Measurements from ENCODE around the gene MLYCD.

MLYCD gene
- total RNA-seq: 4.6 to 38.0 (median 12.3) reads per million in 9 experiments

DNA sequence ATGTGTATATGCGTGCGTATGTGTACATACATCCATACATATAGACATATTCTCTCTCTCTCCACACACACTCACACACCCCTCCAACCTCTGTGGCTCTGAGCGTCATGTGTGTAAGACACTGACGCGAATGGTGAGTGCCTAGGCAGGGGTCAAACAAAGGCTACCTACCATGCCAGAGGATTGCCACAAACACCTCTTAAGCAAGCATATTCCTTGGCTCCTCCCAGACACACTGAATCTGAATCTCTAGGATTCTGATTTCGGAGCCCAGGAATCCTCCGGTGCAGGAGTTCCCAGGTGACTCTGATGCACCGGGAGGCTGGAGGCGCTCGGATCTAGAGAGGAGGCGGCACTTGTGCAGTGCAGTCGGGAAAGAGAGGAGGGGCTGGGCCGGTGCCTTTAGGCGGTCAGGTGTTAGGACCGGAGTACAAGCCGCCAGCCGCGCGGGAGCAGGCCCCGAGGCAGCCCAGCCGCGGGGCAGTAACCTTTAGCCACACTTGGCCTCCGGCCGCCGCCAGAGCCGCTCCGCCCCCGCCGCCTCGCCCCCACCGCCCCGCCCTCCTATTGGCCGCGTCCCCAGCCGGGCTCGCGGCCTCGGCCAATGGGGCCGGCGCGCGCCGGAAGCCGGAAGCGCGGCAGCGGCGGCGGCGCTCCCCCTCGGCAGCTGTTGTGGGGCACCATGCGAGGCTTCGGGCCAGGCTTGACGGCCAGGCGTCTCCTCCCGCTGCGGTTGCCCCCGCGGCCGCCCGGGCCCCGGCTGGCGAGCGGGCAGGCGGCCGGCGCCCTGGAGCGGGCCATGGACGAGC lies at the start of gene MLYCD:
TSS of gene MLYCD (plus strand) at position 653 of the 809 bp plus-strand sequence. CDS start at position 683, 30 bp downstream.
- Mint-ChIP-seq H3K36me3 (ENCODE audit: insufficient read depth) (peaks cover 8% of the 10 kb centered on the region), H3K4me1 (ENCODE audit: low read depth in 2 of 2) (peaks cover 22 to 30% of the 10 kb centered on the region in 2 donors), H3K9me3 (no peaks in the 10 kb centered on the region), H3K4me3 (peak within 1 kb of the TSS; percentile 86 to 94), H3K27ac (peak within 1 kb of the TSS; percentile 86 to 93), H3K27me3 (peaks cover 5 to 29% of the 10 kb centered on the region in 2 donors)
- ATAC-seq (replicated peaks) (peak; percentile 92), DNase-seq (peak; percentile 48 to 64 (median 60))

DNA sequence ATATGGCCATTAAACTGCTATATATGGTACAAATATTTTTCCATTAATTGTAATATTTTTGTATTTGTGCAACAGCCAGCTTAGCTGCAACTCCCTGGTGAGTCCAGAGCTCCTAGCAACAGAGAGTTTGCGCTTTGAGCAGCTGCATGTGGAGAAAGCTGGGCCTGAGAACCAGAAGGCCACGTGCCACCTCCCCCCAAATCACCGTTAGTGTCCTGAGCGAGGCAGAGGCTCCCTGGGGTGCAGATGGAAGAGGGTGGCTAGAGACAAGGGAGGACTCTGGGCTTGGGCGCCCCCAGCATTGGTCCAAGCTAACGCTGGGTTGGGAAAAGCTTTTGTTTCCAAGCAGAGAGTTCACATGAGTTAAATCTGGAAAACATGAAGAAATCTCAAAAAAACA lies 49.5 kb upstream of the MLYCD start:
- no peak for ATAC-seq (replicated peaks)
- H3K27ac Mint-ChIP-seq: no peak overlapping the region
- no peaks in the 10 kb centered on the region for H3K4me1 Mint-ChIP-seq (ENCODE audit: low read depth in 2 of 2)
- peaks cover 14 to 40% of the 10 kb centered on the region in 2 donors for H3K27me3 Mint-ChIP-seq
- no peaks in the 10 kb centered on the region for H3K36me3 Mint-ChIP-seq (ENCODE audit: insufficient read depth)
- DNase-seq: no peak
- H3K4me3 Mint-ChIP-seq: no peak overlapping the region
- H3K9me3 Mint-ChIP-seq: no peaks in the 10 kb centered on the region

DNA sequence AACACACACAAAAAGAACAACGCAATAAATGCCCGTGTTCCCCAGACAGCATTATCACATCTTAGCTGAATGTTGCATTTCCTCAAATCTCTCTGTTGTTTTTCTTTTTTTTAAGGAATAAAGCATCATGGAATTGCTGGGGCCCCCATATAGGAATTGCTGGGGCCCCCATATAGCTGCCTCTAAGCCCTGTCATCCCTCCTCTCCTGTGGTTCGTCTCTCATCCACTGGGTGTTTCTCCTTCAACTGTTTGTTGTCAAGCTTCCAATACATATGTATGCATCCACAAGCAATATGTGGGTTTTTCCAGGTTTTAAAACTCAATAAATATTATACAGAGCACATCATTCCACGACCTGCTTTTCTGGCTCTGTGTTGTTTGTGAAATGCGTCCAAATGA lies 48.0 kb upstream of the MLYCD start:
- no peak for ATAC-seq (replicated peaks)

DNA sequence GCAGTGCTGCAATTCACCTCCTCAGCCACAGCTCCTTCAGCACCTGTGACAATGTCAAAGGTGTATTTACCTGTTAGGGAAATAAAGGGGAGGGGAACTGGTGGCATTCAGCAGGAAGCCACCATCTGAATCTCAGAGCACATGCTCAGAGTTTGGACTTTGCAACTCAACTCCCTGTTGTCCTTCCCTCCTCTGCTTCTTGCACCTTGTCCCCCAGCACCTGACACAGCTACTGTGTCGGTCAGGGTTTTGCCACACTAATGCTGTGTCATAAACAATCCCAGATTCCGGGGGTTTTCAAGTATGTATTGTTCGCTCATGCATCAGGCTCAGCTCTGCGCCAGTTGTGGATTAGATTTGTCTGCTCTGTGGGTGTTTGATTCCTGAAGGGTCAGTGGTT lies 47.4 kb upstream of the MLYCD start:
- no peak for ATAC-seq (replicated peaks)
- Mint-ChIP-seq H3K9me3 (no peaks in the 10 kb centered on the region), H3K27ac (no peak overlapping the region), H3K27me3 (peaks cover 14 to 53% of the 10 kb centered on the region in 2 donors), H3K36me3 (ENCODE audit: insufficient read depth) (no peaks in the 10 kb centered on the region), H3K4me1 (ENCODE audit: low read depth in 2 of 2) (no peaks in the 10 kb centered on the region), H3K4me3 (no peak overlapping the region)
- DNase-seq: no peak

More for the DNA sequence above, 48.0 kb upstream of the MLYCD start:
- Mint-ChIP-seq H3K27ac (no peak overlapping the region), H3K27me3 (peaks cover 14 to 51% of the 10 kb centered on the region in 2 donors), H3K36me3 (ENCODE audit: insufficient read depth) (no peaks in the 10 kb centered on the region), H3K9me3 (no peaks in the 10 kb centered on the region), H3K4me1 (ENCODE audit: low read depth in 2 of 2) (no peaks in the 10 kb centered on the region), H3K4me3 (no peak overlapping the region)
- DNase-seq: no peak

DNA sequence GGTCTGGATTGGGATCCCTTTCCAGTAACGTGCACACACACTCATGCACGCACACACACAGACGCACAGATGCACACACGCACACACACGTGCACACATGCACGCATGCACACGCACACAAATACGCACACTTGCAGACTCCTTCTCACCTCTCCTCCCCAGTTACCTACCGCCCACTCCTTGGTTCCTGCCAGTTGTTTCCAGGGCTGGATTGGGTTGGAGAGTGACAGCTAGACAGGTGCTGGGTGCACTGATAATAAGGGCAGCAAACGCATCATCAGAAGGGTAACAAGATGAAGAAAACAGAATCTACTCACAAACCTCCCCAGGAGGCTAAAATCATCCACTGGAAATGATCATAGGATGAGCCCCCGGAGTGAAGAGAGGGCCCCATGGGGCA lies 46.1 kb upstream of the MLYCD start:
- ATAC-seq (replicated peaks): no peak
- DNase-seq: no peak

DNA sequence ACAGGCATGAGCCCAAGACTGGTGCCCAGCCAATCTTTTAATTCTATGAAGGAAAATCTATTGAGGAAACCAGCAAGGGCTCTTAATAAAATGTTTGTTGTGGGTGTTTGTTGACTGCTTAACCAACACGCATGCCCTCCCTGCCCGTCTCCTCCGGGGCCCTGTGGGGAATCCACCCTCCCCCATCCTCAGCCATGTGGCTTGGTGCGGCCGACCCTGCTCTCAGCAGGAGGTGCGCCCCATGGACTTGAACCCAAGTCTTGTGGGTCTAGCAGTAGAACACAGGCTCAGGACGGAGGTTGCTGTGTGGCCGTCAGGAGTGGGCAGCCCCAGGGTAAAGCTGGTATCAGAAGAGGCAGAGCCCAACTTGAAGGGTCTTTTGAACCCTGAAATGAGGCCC lies 45.1 kb upstream of the MLYCD start:
- Mint-ChIP-seq H3K4me1 (ENCODE audit: low read depth in 2 of 2) (no peaks in the 10 kb centered on the region), H3K4me3 (no peak overlapping the region), H3K27me3 (peaks cover 20 to 66% of the 10 kb centered on the region in 2 donors), H3K27ac (no peak overlapping the region), H3K9me3 (no peaks in the 10 kb centered on the region), H3K36me3 (ENCODE audit: insufficient read depth) (no peaks in the 10 kb centered on the region)
- no peak for DNase-seq
- ATAC-seq (replicated peaks): no peak

More for the DNA sequence above, 46.1 kb upstream of the MLYCD start:
- H3K4me3 Mint-ChIP-seq: no peak overlapping the region
- H3K4me1 Mint-ChIP-seq (ENCODE audit: low read depth in 2 of 2): no peaks in the 10 kb centered on the region
- H3K36me3 Mint-ChIP-seq (ENCODE audit: insufficient read depth): no peaks in the 10 kb centered on the region
- no peaks in the 10 kb centered on the region for H3K9me3 Mint-ChIP-seq
- H3K27me3 Mint-ChIP-seq: peaks cover 16 to 56% of the 10 kb centered on the region in 2 donors
- H3K27ac Mint-ChIP-seq: no peak overlapping the region

DNA sequence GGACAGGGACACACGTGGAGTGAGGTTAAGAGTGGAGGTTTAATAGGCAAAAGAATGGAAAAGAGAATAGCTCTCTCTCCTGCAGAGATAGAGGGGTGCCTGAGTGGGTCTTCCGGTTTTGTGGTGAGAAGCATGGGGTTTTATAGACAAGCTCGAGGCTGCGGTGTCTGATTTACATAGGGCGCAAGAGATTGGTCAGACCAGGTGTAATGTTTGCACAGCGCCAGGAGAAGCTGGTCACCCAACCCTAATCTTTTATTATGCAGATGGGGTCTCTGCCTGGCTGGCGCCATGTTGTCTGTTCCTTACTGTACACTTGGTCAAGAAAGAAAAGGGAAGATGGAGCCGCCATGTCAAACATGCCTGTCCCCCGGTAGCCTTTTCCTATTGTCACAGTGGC lies 44.5 kb upstream of the MLYCD start:
- Mint-ChIP-seq H3K4me3 (no peak overlapping the region), H3K4me1 (ENCODE audit: low read depth in 2 of 2) (no peaks in the 10 kb centered on the region), H3K9me3 (no peaks in the 10 kb centered on the region), H3K27me3 (peaks cover 20 to 71% of the 10 kb centered on the region in 2 donors), H3K36me3 (ENCODE audit: insufficient read depth) (no peaks in the 10 kb centered on the region), H3K27ac (no peak overlapping the region)
- ATAC-seq (replicated peaks): no peak
- no peak for DNase-seq

DNA sequence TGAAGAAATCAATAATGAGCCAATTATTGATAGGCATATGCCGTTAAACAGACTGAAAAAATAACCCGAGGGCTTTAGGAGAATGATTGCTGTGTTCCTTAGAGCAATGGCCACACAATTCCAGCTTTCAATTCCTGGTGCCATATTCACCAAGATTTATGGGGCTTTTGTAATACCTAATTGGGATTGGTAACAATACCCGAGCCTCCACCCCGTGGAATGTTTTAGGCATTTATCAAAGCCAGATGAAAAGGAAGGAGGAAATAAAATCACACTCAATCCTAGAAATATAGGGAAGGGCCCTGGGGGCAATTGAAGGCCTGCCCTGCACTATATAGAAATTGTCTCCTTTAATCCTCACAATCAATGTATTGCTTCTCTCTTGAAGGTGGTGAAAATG lies 42.1 kb upstream of the MLYCD start:
- H3K4me3 Mint-ChIP-seq: no peak overlapping the region
- H3K4me1 Mint-ChIP-seq (ENCODE audit: low read depth in 2 of 2): no peaks in the 10 kb centered on the region
- DNase-seq (no peak), ATAC-seq (replicated peaks) (no peak)
- H3K9me3 Mint-ChIP-seq: no peaks in the 10 kb centered on the region
- H3K36me3 Mint-ChIP-seq (ENCODE audit: insufficient read depth): no peaks in the 10 kb centered on the region
- no peak overlapping the region for H3K27ac Mint-ChIP-seq
- peaks cover 12 to 62% of the 10 kb centered on the region in 2 donors for H3K27me3 Mint-ChIP-seq

DNA sequence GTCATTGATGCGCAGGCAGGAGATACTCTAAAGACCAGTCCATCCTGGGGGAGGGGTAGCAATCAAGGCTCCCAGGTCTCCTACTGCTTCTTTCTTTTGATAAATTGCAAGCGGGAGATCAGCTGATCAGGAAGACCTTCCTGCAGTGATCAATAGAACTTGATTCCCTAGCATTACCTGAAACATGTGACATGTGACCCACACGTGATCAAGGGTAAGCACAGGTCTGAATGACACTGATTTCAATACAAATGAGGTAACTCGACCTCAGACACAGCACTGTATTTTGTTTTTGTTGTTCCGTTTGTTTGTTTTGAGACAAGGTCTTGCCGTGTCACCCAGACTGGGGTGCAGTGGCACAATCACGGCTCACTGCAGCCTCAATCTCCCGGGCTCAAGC lies 39.6 kb upstream of the MLYCD start:
- DNase-seq: no peak
- Mint-ChIP-seq H3K4me1 (ENCODE audit: low read depth in 2 of 2) (no peaks in the 10 kb centered on the region), H3K36me3 (ENCODE audit: insufficient read depth) (no peaks in the 10 kb centered on the region), H3K27ac (no peak overlapping the region), H3K9me3 (peaks cover 0 to 2% of the 10 kb centered on the region in 2 donors), H3K4me3 (no peak overlapping the region), H3K27me3 (peaks cover 12 to 52% of the 10 kb centered on the region in 2 donors)
- ATAC-seq (replicated peaks): no peak

DNA sequence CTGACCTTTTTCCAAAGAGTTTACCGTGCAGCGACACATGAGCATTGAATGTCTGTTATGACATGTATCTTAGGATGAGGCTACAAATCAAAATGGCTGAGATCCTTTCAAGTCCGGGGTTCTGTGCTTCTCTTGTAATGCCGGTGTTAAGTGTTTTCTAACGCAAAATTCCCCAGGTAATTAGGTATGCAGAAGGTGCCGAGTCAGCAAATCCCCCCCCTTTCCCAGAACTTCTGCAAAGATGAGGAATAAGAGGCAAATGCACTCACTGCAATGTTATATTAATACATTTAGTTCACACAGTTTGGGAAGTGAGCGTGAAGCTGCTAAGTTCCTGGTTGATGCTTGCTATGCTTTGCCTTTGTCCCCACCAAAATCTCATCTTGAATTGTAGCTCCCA lies 36.3 kb upstream of the MLYCD start:
- Mint-ChIP-seq H3K27me3 (peaks cover 27 to 45% of the 10 kb centered on the region in 2 donors), H3K4me3 (no peak overlapping the region), H3K4me1 (ENCODE audit: low read depth in 2 of 2) (no peaks in the 10 kb centered on the region), H3K27ac (no peak overlapping the region), H3K9me3 (peaks cover 7 to 14% of the 10 kb centered on the region in 2 donors), H3K36me3 (ENCODE audit: insufficient read depth) (no peaks in the 10 kb centered on the region)
- ATAC-seq (replicated peaks) (no peak), DNase-seq (no peak)

DNA sequence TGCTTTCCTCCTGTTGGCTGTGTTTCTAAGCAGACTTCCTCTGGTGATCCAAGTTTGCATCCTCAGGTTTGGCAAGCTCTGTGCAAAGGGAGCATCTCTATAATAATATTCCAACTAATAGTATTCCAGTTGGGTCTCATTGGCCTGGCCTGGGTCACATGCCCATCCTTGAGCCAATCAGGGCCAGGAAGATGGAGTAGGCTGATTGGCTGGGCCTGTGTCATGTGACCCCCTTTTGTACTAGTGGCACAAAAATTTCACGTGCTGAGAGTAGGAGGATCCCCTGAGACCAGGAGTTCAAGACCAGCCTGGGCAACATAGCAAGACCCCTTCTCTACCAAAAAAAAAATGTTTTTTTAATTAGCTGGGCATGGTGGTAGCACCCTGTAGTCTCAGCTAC lies 35.2 kb upstream of the MLYCD start:
- H3K27ac Mint-ChIP-seq: no peak overlapping the region
- ATAC-seq (replicated peaks): no peak

DNA sequence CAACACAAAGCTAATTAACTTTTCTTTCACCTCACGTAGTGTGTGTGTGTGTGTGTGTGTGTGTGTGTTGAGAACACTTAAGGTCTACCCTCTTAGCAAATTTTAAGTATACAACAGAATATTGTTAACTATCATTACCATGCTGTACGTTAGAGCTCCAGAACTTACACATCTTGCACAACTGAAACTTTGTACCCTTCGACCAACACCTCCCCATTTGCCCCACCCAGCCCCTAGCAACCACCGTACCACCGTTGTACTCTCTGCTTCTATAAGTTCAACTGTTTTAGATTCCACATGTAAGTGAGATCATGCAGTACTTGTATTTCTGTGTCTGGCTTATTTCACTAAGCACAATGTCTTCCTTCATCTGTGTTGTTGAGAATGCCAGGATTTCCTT lies 28.1 kb upstream of the MLYCD start:
- Mint-ChIP-seq H3K27ac (no peak overlapping the region), H3K27me3 (peaks cover 64 to 70% of the 10 kb centered on the region in 2 donors), H3K9me3 (peaks cover 5 to 15% of the 10 kb centered on the region in 2 donors), H3K4me3 (no peak overlapping the region), H3K36me3 (ENCODE audit: insufficient read depth) (no peaks in the 10 kb centered on the region), H3K4me1 (ENCODE audit: low read depth in 2 of 2) (no peaks in the 10 kb centered on the region)
- no peak for DNase-seq
- ATAC-seq (replicated peaks): no peak

More for the DNA sequence above, 35.2 kb upstream of the MLYCD start:
- H3K4me3 Mint-ChIP-seq: no peak overlapping the region
- peaks cover 30 to 45% of the 10 kb centered on the region in 2 donors for H3K27me3 Mint-ChIP-seq
- no peaks in the 10 kb centered on the region for H3K36me3 Mint-ChIP-seq (ENCODE audit: insufficient read depth)
- no peaks in the 10 kb centered on the region for H3K4me1 Mint-ChIP-seq (ENCODE audit: low read depth in 2 of 2)
- peaks cover 7 to 15% of the 10 kb centered on the region in 2 donors for H3K9me3 Mint-ChIP-seq
- DNase-seq: no peak

DNA sequence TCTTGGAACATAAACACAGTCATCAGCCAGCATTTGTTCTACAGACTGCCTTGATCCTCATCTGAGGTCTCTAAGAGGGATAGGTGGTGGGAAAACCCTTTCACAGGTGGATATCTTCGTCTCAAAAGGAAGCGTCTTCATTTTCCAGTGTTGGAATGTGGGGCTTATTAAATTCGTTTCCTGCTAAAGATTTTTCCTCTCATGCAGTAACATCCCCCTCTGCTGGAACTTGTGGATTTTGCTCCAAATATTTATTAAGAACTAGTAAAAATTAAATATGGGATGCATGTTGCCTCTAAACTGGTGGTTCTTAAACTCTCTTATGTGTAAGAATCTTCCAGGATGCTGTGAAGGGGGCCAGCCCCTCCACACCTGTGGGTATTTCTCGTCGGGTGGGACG lies 20.1 kb upstream of the MLYCD start:
- Mint-ChIP-seq H3K36me3 (ENCODE audit: insufficient read depth) (no peaks in the 10 kb centered on the region), H3K27ac (no peak overlapping the region), H3K9me3 (no peaks in the 10 kb centered on the region), H3K27me3 (peaks cover 45 to 66% of the 10 kb centered on the region in 2 donors), H3K4me3 (no peak overlapping the region), H3K4me1 (ENCODE audit: low read depth in 2 of 2) (no peaks in the 10 kb centered on the region)
- DNase-seq (no peak), ATAC-seq (replicated peaks) (no peak)

DNA sequence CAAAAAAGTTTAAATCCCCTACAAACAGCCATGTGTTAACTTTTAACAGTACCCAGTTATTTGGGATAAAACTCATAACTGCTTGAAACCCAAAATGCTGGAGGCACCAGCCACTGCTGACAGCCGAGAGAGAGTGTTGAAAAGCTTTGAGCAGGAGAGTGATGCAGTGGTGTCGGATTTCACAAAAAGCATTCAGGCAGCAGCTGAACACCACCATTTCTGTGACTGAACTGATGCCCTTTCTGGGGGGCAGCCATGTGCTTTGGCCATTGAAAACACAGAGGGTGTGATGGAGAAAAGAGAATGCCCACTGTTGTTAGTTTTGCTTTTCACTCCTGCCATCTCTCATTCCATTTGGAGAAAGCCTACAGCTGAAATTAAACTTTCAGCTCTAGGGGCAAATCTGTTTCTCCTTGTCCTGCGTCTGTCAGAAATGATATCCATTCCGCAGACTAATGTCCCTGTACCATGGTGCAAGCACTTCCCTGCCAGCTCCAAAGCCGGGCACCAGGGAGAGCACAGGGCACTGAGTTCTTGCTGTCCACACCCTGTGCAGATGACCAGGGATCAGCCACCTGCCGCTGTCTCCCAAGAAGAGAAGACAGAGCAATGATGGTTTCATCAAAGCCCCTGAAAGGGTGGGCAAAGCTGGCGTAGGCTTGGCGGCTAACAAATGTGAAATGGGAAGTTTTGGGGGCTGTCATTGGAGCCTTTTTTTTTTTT lies 16.6 kb upstream of the MLYCD start:
- peaks cover 35 to 65% of the 10 kb centered on the region in 2 donors for H3K27me3 Mint-ChIP-seq
- H3K36me3 Mint-ChIP-seq (ENCODE audit: insufficient read depth): no peaks in the 10 kb centered on the region
- H3K27ac Mint-ChIP-seq: no peak overlapping the region
- no peak for ATAC-seq (replicated peaks)
- H3K4me3 Mint-ChIP-seq: no peak overlapping the region
- no peak for DNase-seq
- no peaks in the 10 kb centered on the region for H3K9me3 Mint-ChIP-seq
- H3K4me1 Mint-ChIP-seq (ENCODE audit: low read depth in 2 of 2): no peaks in the 10 kb centered on the region
